Right cardiac atrium (tissue), 5 donors: ENCODE data around the gene TBXA2R. TPM values are rescaled to one million over a fixed set of nuclear protein-coding genes. Genes with fewer than 3 reads are reported as not detected.

Source experiments
- ATAC-seq, 2 donors: fragments of 200-7000 bp; cut with Tn5 transposase; one replicate each; pipeline versions ENCODE4 v1.8.0 to v1.9.1; 2020; ENCODE audit warnings: moderate library complexity in 2 of 2, mild to moderate bottlenecking in 1 of 2
- DNase-seq, 3 donors: peaks; one replicate each; pipeline ENCODE4 v3.0.0-alpha.2; 2020
- H3K27ac ChIP-seq: one replicate; pipeline ENCODE4 v1.5.1; 2013; ENCODE audit warnings: mild to moderate bottlenecking, low read length, control low read depth, moderate library complexity
- H3K27me3 ChIP-seq: one replicate; pipeline ENCODE4 v1.6.1; 2013; ENCODE audit not compliant: control insufficient read depth, insufficient read depth
- H3K4me1 ChIP-seq: one replicate; pipeline ENCODE4 v1.6.1; 2013; ENCODE audit warnings: low read length; ENCODE audit not compliant: control insufficient read depth, insufficient read depth
- H3K4me3 ChIP-seq: one replicate; pipeline ENCODE4 v1.5.1; 2013; ENCODE audit warnings: low read length, control low read depth
- H3K9me3 ChIP-seq: one replicate; pipeline ENCODE4 v1.6.1; 2013; ENCODE audit warnings: low read length; ENCODE audit not compliant: control insufficient read depth
- WGBS: extraction: QIAGEN DNeasy Blood & Tissue Kit; methylation state at CpG from one replicate; pipeline ENCODE4 v1.1.7; 2013; 5-methylcytosine and 5-hydroxymethylcytosine counted together
- intact Hi-C, 4 donors: fragments of 100-400 bp; cut with DNase I; formaldehyde crosslinking; loops; one replicate each; pipeline versions ENCODE4 v1.11.0 to v1.14.0; 2022 to 2023
- polyA plus RNA-seq: library from polyadenylated mRNA; stranded (reverse); fragments of 200-250 nt; gene quantifications from one replicate; pipeline ENCODE4 v1.2.3, GENCODE V29; 2013
- total RNA-seq, 4 donors: library from RNA; stranded (reverse); fragmentation: NEBNext Ultra II Directional; extraction: Animal tissue kit (Norgen Biotek cat#: 25700); gene quantifications; one replicate each; pipeline ENCODE4 v1.2.1, GENCODE V29; 2021
- donor health status: healthy with polysubstance abuse.
- donor health status: DM: no; HTN: yes; CAD: no.
- donor health status: DM: no; HTN: no; CAD: no.
- donor health status: DM: no; HTN: yes; CAD: no; lungs with severe emphysema.
- donor health status: DM: yes; HTN: yes; CAD: no.

The TBXA2R gene
- total and polyA plus RNA-seq, 5 donors: 1.3 to 2.2 (median 2.0) TPM

DNA sequence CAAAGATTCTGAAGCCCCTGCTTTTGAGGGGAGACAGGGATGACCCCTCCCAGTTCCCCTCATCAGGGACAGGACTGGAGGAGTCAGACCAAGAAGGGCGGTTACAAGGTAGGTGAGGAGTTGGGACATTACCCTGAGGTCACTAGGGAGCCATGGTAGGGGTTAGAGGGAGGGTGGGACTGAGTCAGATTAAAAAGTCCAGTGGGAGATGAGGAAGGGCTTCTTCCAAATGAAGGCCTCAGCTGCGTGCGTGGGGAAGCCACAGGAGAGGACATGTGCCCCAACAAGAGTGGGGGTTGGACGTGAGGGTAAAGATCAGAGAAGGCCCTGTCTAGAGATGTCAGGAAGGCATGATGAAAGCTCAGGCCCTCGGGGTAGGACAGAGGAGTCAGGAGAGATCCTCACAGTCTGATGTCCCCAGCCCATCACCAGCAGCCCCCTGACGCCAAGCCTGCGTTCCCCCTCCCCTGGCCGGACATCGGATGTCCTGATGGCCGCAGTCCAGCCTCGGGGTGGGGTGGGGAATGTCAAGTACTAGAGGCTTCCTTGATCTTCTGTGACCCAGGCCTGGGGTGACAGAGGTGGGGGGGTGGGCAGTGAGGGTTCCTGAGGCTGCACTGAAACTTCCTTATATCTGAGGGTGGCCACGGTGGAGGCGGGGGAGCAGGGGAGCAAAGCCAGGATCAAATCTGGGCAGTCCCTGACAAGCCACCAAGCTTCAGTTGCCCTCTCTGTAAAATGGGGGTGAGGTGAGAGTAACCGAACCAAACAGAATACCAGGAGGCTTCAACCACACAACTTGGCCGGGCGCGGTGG, 42.8 kb downstream of the TBXA2R start:
- no peak overlapping the region for H3K4me3 ChIP-seq
- intact Hi-C loops: no loop called here
- no peaks in the 10 kb centered on the region for H3K9me3 ChIP-seq

DNA sequence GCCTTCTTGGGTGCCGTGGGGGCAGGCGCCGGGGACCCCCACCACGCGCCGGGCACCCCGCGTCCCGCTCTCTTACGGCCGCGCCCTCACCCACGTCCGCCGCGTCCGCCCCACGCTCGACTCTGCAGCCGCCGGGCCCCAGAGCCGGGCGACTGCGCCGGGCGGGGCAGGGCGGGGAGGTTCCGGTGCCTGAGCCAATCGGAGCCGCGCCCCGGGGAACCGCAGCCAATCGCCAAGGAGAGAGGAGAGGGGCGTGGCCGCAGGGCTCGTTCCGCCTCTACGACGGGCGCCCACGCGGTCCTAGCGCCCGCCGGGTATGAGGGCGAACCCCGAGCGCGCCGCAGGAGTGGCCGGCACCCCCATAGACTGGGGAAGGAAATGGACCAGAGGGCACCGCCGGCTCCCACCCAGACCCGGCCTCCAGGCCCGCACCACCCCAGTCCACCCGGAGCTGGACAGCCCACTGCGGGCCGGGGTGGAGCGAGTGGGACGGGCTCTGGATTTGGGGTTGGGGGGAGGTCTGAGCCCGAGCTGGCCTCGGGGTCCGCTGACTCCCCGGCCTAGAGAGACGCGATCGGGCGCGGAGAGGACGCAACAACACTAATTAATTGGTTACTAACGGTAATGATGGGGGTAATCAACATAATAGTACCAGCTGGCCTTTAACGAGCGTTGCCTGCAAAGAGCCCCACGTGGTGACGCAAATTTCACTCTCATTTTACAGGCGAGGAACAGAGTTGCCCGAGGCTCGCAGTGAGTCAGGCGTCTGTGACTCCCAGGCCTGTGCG, 49.0 kb downstream of the TBXA2R start, which contains the start of gene MFSD12:
MFSD12 (minus strand) TSS at position 126 of the 788 bp plus-strand sequence. CDS start 183 bp downstream, outside the sequence.
- H3K27ac ChIP-seq: peak within 1 kb of the TSS; percentile 19
- intact Hi-C loops: no loop called here
- ATAC-seq (peak; percentile 97 to 98), DNase-seq (peak; percentile 96 to 98 (median 98))
- H3K4me3 ChIP-seq: peak within 1 kb of the TSS; percentile 89
- H3K9me3 ChIP-seq: no peaks in the 10 kb centered on the region
- peaks cover 2% of the 10 kb centered on the region for H3K4me1 ChIP-seq
- WGBS: 1% methylated on average over 81 of the region's 81 CpGs
- no peaks in the 10 kb centered on the region for H3K27me3 ChIP-seq

More for the DNA sequence above, 42.8 kb downstream of the TBXA2R start:
- ATAC-seq (no peak), DNase-seq (peak in 1 of 3 donors; percentile 45)
- Histone ChIP-seq H3K4me1 (no peaks in the 10 kb centered on the region), H3K27ac (no peak overlapping the region), H3K27me3 (no peaks in the 10 kb centered on the region)
- 62% methylated on average over 17 of the region's 17 CpGs for WGBS

DNA sequence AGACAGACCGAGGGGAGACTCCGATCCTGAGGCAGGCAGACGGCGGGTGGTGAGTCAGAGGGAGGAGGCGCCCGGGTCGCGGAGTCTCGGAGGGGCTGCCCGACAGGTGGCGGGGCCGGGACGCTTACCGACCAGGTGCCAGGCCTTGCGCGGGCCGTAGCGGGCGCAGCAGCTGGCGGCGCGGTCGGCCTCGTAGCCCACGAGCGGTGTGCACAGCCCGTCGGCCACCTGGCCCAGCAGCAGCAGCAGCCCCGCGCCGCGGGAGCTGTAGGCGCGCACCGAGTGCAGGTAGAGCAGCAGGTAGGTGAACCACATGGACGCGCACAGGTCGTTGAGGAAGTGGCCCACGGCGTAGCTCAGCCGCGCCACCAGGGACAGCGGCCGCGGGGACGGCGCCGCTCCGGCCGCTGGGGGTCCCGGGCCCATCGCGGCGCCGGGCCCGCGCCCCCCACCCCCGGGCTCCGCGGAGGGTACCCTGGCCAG, 49.7 kb downstream of the TBXA2R start:
- no peaks in the 10 kb centered on the region for H3K9me3 ChIP-seq
- H3K4me3 ChIP-seq: peak overlapping the region; percentile 89
- ATAC-seq: no peak
- peaks cover 2% of the 10 kb centered on the region for H3K4me1 ChIP-seq
- DNase-seq: peak in 2 of 3 donors; percentile 69 to 72
- H3K27me3 ChIP-seq: no peaks in the 10 kb centered on the region
- WGBS: under 1% methylated on average over 60 of the region's 60 CpGs
- intact Hi-C loops: no loop called here
- H3K27ac ChIP-seq: no peak overlapping the region

DNA sequence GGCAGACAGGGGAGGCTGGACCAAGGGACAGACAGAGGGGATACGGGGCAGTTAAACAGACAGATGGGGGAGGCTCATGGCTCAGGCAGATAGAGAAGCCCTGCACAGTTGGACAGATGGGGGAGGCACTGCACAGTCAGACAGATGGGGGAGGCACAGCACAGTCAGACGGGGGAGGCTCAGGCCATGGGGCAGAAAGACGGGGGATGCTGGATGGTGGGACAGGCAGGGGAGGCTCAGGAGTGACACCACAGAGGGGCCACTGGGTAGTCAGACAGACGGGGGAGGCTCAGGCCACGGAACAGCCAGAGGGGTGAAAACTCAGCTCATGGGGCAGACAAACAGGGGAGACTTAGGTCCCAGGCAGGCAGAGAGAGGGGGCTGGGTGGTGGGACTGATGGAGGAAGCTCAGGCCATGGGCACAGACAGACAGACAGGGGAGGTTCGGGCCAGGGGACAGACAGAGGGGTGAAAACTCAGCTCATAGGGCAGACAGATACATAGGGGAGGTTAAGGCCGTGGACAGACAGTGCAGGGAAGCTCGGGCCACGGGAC, 50.2 kb downstream of the TBXA2R start:
- H3K9me3 ChIP-seq: no peaks in the 10 kb centered on the region
- ATAC-seq: no peak
- DNase-seq: no peak
- WGBS: 26% methylated on average over 9 of the region's 9 CpGs
- peak overlapping the region; percentile 89 for H3K4me3 ChIP-seq
- intact Hi-C loops: no loop called here
- H3K27me3 ChIP-seq: no peaks in the 10 kb centered on the region
- peaks cover 2% of the 10 kb centered on the region for H3K4me1 ChIP-seq
- H3K27ac ChIP-seq: no peak overlapping the region

DNA sequence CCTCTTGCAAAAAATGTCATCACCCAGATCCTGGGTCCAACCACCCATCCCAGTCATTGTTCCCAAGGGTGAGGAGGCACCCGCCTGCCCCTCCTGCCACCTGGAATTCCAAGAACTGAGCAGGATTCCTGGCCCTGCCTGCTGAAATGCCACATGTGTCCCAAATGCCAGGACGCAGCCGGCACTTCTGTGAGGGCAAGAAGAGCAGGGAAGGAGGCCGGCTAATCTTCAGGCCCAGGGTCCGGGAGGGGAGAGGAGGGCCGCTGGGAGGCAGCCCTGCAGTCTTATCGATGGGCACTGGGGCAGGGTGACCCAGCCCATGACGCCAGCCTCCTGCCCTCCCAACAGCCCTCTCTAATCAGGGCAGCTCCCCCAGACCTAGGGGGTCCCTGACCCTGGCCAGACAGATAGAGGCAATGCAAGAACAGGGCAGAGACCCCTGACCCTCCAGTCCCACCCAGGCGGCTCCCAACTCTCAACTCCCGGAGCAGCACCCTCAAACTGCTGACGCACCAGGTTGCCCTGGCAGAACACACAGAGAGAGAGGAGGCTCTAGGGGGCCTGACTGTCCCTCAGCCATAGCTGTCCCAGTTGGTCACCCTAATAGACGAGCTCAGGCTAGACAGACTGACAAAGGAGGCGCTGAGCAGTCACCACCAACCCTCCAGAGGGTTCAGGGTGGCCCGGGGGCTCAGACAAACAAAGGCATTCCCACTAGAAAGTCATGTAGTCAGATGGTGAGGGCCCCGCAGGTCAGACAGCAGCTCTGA, 50.8 kb downstream of the TBXA2R start:
- Histone ChIP-seq H3K27me3 (no peaks in the 10 kb centered on the region), H3K9me3 (no peaks in the 10 kb centered on the region), H3K4me3 (peak overlapping the region; percentile 89), H3K4me1 (peaks cover 2% of the 10 kb centered on the region), H3K27ac (no peak overlapping the region)
- intact Hi-C loops: no loop called here
- peak in 1 of 3 donors; percentile 55 for DNase-seq
- WGBS: 72% methylated on average over 15 of the region's 15 CpGs
- ATAC-seq: no peak

DNA sequence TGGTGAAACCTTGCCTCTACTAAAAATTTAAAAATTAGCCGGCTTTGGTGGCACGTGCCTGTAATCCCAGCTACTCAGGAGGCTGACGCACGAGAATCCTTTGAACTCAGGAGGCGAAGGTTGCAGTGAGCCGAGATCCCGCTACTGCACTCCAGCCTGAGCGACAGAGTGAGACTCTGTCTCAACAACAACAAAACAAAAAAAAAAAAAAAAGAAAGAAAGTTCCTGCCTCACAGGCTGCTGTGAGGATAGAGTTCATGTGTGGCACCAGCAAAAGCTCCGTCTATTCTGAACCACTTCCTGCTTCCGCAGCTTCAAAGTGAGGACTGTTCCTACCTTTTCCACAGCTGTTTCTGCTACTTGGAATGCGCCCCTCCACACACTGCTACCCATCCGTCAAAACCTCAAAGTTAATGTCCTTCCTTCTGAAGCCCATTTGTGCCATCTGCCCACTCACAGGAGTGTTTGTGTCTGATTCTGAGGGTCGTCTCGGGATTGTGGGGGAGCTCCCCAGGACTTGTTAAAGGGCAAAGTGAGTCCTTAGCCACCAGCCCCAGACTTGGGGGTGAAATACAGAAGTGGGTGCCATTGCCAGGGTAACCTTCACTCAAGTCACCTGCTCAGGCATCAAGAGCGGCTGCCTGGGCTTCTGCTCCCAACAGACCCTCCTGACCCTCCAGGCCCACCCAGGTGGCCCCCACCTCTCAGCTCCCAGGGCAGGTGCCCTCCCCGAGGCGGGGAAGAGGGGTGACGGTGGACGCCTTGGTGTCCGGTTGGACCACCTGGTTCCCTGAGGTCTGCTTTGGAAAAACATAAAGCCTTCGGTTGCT, 52.2 kb downstream of the TBXA2R start:
- WGBS: 74% methylated on average over 21 of the region's 21 CpGs
- intact Hi-C loops: no loop called here
- peaks cover 2% of the 10 kb centered on the region for H3K4me1 ChIP-seq
- no peak for DNase-seq
- H3K9me3 ChIP-seq: no peaks in the 10 kb centered on the region
- H3K4me3 ChIP-seq: no peak overlapping the region
- no peak for ATAC-seq
- no peak overlapping the region for H3K27ac ChIP-seq
- H3K27me3 ChIP-seq: no peaks in the 10 kb centered on the region

DNA sequence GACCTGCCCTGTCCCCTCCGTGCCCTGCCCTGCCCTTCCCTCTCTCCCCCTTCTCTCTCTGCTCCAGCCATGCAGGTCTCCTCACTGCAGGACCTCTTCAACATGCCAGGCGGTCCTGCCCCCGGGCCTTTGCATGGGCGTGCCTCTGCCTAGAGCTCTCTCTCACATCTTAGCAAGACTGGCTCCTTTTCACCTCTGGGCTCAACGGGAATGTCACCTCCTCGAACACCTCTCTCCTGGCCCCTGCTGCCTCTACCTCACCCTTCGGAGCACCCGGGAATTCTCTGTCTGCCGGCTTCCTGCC, 54.9 kb downstream of the TBXA2R start:
- DNase-seq (peak in 1 of 3 donors; percentile 41), ATAC-seq (no peak)
- intact Hi-C loops: no loop called here
- H3K27ac ChIP-seq: no peak overlapping the region
- peaks cover 2% of the 10 kb centered on the region for H3K4me1 ChIP-seq
- WGBS: 79% methylated on average over 9 of the region's 9 CpGs
- H3K27me3 ChIP-seq: no peaks in the 10 kb centered on the region
- H3K9me3 ChIP-seq: no peaks in the 10 kb centered on the region
- no peak overlapping the region for H3K4me3 ChIP-seq

DNA sequence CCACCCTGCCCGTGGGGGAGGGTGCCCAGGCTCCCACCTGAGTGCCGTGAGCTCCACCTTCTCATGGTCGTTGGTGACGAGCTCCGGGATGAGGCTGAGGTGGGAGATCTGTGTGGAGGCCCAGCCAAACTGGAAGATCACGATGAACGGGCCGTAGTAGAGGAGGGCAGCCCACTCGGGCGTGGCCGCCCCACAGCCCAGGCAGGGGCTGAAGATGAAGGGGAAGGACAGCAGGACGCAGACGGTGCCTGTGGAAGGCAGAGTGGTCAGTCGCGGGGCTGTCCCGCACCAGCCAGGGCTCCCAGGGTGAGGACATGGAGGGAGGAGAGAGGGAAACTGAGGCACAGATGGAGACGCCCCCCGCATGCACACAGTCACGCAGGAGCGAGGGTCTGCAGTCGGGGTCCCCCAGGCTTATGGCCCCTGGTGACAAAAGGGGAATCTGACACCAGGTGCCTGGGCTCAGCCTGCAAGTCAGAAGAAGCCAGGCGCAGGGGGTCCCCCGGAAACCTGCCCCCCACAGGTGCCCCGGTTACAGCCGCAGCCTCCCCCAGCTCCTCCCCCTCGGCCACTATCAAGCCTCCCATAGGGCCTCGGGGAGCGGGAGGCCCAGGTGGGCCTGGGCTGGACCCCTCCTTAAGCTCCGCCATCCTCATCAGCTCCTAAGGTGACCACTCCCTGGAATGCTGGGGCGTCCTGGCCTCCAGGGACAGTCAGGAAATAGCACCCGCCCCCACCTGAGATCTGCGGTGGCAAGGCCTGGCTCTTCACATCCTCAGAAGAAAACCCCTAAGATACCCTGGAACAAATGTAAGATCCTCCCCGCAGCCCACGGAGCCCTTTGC, 55.5 kb downstream of the TBXA2R start:
- no peak overlapping the region for H3K27ac ChIP-seq
- H3K4me3 ChIP-seq: no peak overlapping the region
- no peaks in the 10 kb centered on the region for H3K27me3 ChIP-seq
- peaks cover 2% of the 10 kb centered on the region for H3K4me1 ChIP-seq
- intact Hi-C loops: no loop called here
- DNase-seq (peak in 1 of 3 donors; percentile 41), ATAC-seq (no peak)
- 90% methylated on average over 34 of the region's 34 CpGs for WGBS
- no peaks in the 10 kb centered on the region for H3K9me3 ChIP-seq

DNA sequence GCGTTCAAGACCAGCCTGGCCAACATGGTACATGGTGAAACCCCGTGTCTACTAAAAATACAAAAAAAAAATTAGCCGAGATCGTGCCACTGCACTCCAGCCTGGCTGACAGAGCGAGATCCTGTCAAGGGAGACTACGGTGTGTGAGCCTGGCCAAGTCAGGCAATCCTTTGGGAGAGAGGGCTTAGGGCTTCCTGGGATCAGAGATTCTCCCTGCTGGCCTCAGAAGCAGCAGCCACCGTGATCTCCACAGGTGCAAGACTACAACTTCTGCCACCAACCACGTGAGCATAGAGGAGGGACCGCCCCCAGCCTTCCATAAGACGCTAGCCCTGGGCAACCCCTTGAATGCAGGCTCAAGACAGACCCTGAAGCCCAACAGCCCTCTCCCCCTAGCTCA, 56.9 kb downstream of the TBXA2R start:
- intact Hi-C loops: loop anchor here (5.0 to 10.0 kb wide), 3 partner anchors 65 to 155 kb away; partner anchors contain the start of genes PIP5K1C (in 2 of the 4) and TJP3 (in 2 of the 4)

More for the DNA sequence above, 56.9 kb downstream of the TBXA2R start:
- Histone ChIP-seq H3K4me1 (peaks cover 2% of the 10 kb centered on the region), H3K27me3 (no peaks in the 10 kb centered on the region), H3K27ac (no peak overlapping the region), H3K4me3 (no peak overlapping the region), H3K9me3 (no peaks in the 10 kb centered on the region)
- DNase-seq (no peak), ATAC-seq (no peak)
- 84% methylated on average over 10 of the region's 10 CpGs for WGBS
